H1 (cell line): ENCODE data around the gene B4GALT5. TPM values are rescaled to one million over a fixed set of nuclear protein-coding genes. Genes with fewer than 3 reads are reported as not detected.
"Not testable (repeated sequence)": the region's sequence is repeated elsewhere in the genome, so short reads cannot be mapped to it uniquely, and the experiment has no call there.

Experiments
- CTCF ChIA-PET: fragments of 300-600 bp; sonication (Branson Sonifier 250); formaldehyde crosslinking; loops from one replicate; lab custom pipeline; 2021; ENCODE audit not compliant: partially characterized antibody; lab: Charles Lee
- POLR2A ChIA-PET: fragments of 300-600 bp; sonication (Branson Sonifier 250); formaldehyde crosslinking; loops from one replicate; lab custom pipeline; 2021; ENCODE audit warnings: inconsistent platforms; ENCODE audit not compliant: partially characterized antibody; lab: Charles Lee
- DNase-seq, 2 experiments: peaks; one replicate each; pipeline versions ENCODE4 v3.0.0 to v3.0.0-alpha.2; 2010 to 2022; ENCODE audit warnings: low spot score in 2 of 2, low read depth in 1 of 2, mixed read lengths in 1 of 2
- FAIRE-seq: peaks from 2 replicates; lab custom pipeline; 2011; peaks lifted over from hg19 to GRCh38; lab: Jason Lieb, UNC
- H2AFZ ChIP-seq: 2 replicates; pipeline ENCODE4 v1.8.1; 2012; ENCODE audit warnings: low read length, inconsistent platforms
- H2AK5ac ChIP-seq: 2 replicates; pipeline ENCODE4 v1.6.1; 2013; ENCODE audit warnings: low read depth, low read length
- H2BK120ac ChIP-seq: replicated peaks from 2 replicates; pipeline ENCODE3; 2013; ENCODE audit warnings: low read depth, low read length, inconsistent platforms
- H2BK12ac ChIP-seq: 2 replicates; pipeline ENCODE4 v1.6.1; 2013; ENCODE audit warnings: low read depth, low read length
- H2BK15ac ChIP-seq: 2 replicates; pipeline ENCODE4 v1.6.1; 2013; ENCODE audit warnings: low read length
- H2BK20ac ChIP-seq: 2 replicates; pipeline ENCODE4 v1.6.1; 2013; ENCODE audit warnings: low read length
- H2BK5ac ChIP-seq: 2 replicates; pipeline ENCODE4 v1.6.1; 2013; ENCODE audit warnings: low read depth, low read length
- H3K14ac ChIP-seq: 2 replicates; pipeline ENCODE4 v1.6.1; 2013; ENCODE audit warnings: inconsistent platforms; ENCODE audit not compliant: insufficient read length
- H3K18ac ChIP-seq: 2 replicates; pipeline ENCODE4 v1.6.1; 2013; ENCODE audit warnings: low read length; ENCODE audit errors: extremely low read depth
- H3K23ac ChIP-seq: 2 replicates; pipeline ENCODE4 v1.6.1; 2013; ENCODE audit warnings: inconsistent platforms; ENCODE audit not compliant: insufficient read length
- H3K23me2 ChIP-seq: 2 replicates; pipeline ENCODE4 v1.6.1; 2013; ENCODE audit warnings: low read depth, low read length
- H3K27ac ChIP-seq: 2 replicates; pipeline ENCODE4 v1.6.1; 2011; ENCODE audit warnings: low read depth, low read length, inconsistent platforms
- H3K27me3 ChIP-seq, 4 experiments: replicated peaks in 1 of 4; 1 replicate in 1 of 4; 2 replicates in 3 of 4; pipeline versions ENCODE4 v1.6.1 to v1.8.1; 2011 to 2013; ENCODE audit warnings: low read length in 3 of 4, mild to moderate bottlenecking in 3 of 4, inconsistent platforms in 2 of 4, mixed read lengths in 2 of 4, moderate library complexity in 1 of 4; ENCODE audit not compliant: control insufficient read depth in 3 of 4, insufficient read depth in 3 of 4; ENCODE audit errors: extremely low read depth in 1 of 4
- H3K36me3 ChIP-seq, 4 experiments: 2 replicates each; pipeline versions ENCODE4 v1.6.1 to v1.8.1; 2011 to 2013; ENCODE audit warnings: mild to moderate bottlenecking in 4 of 4, low read length in 3 of 4, moderate library complexity in 2 of 4, control low read depth in 1 of 4, inconsistent platforms in 1 of 4; ENCODE audit not compliant: insufficient read depth in 4 of 4, control insufficient read depth in 2 of 4
- H3K4ac ChIP-seq: replicated peaks from 2 replicates; pipeline ENCODE3; 2013; ENCODE audit warnings: low read length, low read depth, mixed read lengths, inconsistent platforms; ENCODE audit not compliant: insufficient read length
- H3K4me1 ChIP-seq, 4 experiments: replicated peaks in 1 of 4; 1 replicate in 1 of 4; 2 replicates in 3 of 4; pipeline versions ENCODE4 v1.6.1 to v1.8.1; 2011 to 2013; ENCODE audit warnings: low read length in 3 of 4, inconsistent platforms in 2 of 4, mixed read lengths in 1 of 4; ENCODE audit not compliant: insufficient read depth in 4 of 4, control insufficient read depth in 3 of 4
- H3K4me2 ChIP-seq, 2 experiments: 2 replicates each; pipeline versions ENCODE4 v1.6.1 to v1.8.1; 2011 to 2013; ENCODE audit warnings: low read depth in 2 of 2, low read length in 2 of 2, control low read depth in 1 of 2, inconsistent platforms in 1 of 2, mild to moderate bottlenecking in 1 of 2; ENCODE audit not compliant: insufficient read depth in 1 of 2
- H3K4me3 ChIP-seq, 4 experiments: fragments of 200-600, 300-600 bp in 1 of 4; sonication (generic), shearing (Covaris generic), sonication (Bioruptor Twin) in 1 of 4; 2 replicates each; pipeline versions ENCODE4 v1.5.1 to v1.8.1; 2011 to 2016; ENCODE audit warnings: low read length in 4 of 4, low read depth in 3 of 4, control low read depth in 2 of 4, inconsistent platforms in 2 of 4, mild to moderate bottlenecking in 2 of 4, mixed read lengths in 1 of 4, moderate library complexity in 1 of 4; ENCODE audit not compliant: insufficient read depth in 2 of 4; ENCODE audit errors: extremely low read depth in 1 of 4
- H3K56ac ChIP-seq: replicated peaks from 2 replicates; pipeline ENCODE3; 2013; ENCODE audit warnings: low read depth, mild to moderate bottlenecking, mixed read lengths, low read length, inconsistent platforms; ENCODE audit not compliant: insufficient read length
- H3K79me1 ChIP-seq: 2 replicates; pipeline ENCODE4 v1.6.1; 2013; ENCODE audit warnings: low read depth, low read length, control low read depth
- H3K79me2 ChIP-seq, 2 experiments: 2 replicates each; pipeline versions ENCODE4 v1.6.1 to v1.8.1; 2012 to 2013; ENCODE audit warnings: low read length in 2 of 2, mild to moderate bottlenecking in 2 of 2, inconsistent platforms in 1 of 2; ENCODE audit not compliant: insufficient read depth in 2 of 2, control insufficient read depth in 1 of 2
- H3K9ac ChIP-seq, 4 experiments: replicated peaks in 1 of 4; 1 replicate in 1 of 4; 2 replicates in 3 of 4; pipeline versions ENCODE4 v1.6.1 to v1.8.1; 2011 to 2013; ENCODE audit warnings: low read depth in 3 of 4, low read length in 3 of 4, control low read depth in 2 of 4, mild to moderate bottlenecking in 2 of 4, moderate library complexity in 2 of 4, inconsistent platforms in 1 of 4; ENCODE audit errors: extremely low read depth in 1 of 4
- H3K9me3 ChIP-seq, 2 experiments: 2 replicates each; pipeline versions ENCODE4 v1.6.1 to v1.8.1; 2012 to 2013; ENCODE audit warnings: mild to moderate bottlenecking in 2 of 2, moderate library complexity in 2 of 2, control low read depth in 1 of 2, inconsistent platforms in 1 of 2, low read depth in 1 of 2, low read length in 1 of 2, mixed read lengths in 1 of 2; ENCODE audit not compliant: insufficient read depth in 2 of 2
- H4K20me1 ChIP-seq, 2 experiments: replicated peaks in 1 of 2; 2 replicates each; pipeline versions ENCODE3 to v1.8.1; 2011 to 2013; ENCODE audit warnings: inconsistent platforms in 2 of 2, low read length in 2 of 2, mild to moderate bottlenecking in 1 of 2; ENCODE audit not compliant: insufficient read depth in 2 of 2, control insufficient read depth in 1 of 2
- H4K5ac ChIP-seq: 2 replicates; pipeline ENCODE4 v1.6.1; 2013; ENCODE audit warnings: low read length, low read depth, mixed read lengths, inconsistent platforms; ENCODE audit not compliant: insufficient read length
- H4K8ac ChIP-seq: 2 replicates; pipeline ENCODE4 v1.8.0; 2013; ENCODE audit warnings: mild to moderate bottlenecking, moderate library complexity, low read length, inconsistent platforms; ENCODE audit not compliant: insufficient read depth; ENCODE audit errors: extremely low read depth
- H4K91ac ChIP-seq: replicated peaks from 2 replicates; pipeline ENCODE3; 2013; ENCODE audit warnings: low read length, mixed read lengths, inconsistent platforms; ENCODE audit not compliant: insufficient read length
- CHD2 ChIP-seq: IDR thresholded peaks from 2 replicates; pipeline ENCODE4 v1.6.1; 2012; ENCODE audit warnings: low read length, improper control_type of control experiment
- CTCF ChIP-seq, 3 experiments: IDR thresholded peaks; 1 replicate in 2 of 3; 2 replicates in 1 of 3; pipeline versions ENCODE4 v1.5.1 to v1.6.1; 2011; ENCODE audit warnings: low read length in 3 of 3, mild to moderate bottlenecking in 3 of 3, inconsistent platforms in 2 of 3, low read depth in 1 of 3, moderate library complexity in 1 of 3; ENCODE audit not compliant: insufficient read depth in 1 of 3; ENCODE audit errors: control extremely low read depth in 1 of 3
- MAFK ChIP-seq: IDR thresholded peaks from 2 replicates; pipeline ENCODE4 v1.6.1; 2012; ENCODE audit warnings: low read depth, mild to moderate bottlenecking, improper control_type of control experiment, low read length
- POLR2A ChIP-seq, 2 experiments: IDR thresholded peaks; 1 replicate in 1 of 2; 2 replicates in 1 of 2; pipeline ENCODE4 v1.6.1; 2011; ENCODE audit warnings: low read depth in 2 of 2, low read length in 2 of 2, mild to moderate bottlenecking in 2 of 2; ENCODE audit errors: control extremely low read depth in 1 of 2
- RAD21 ChIP-seq, 2 experiments: IDR thresholded peaks in 1 of 2; conservative IDR thresholded peaks in 1 of 2; 2 replicates each; pipeline ENCODE4 v1.6.1; 2011; ENCODE audit warnings: low read depth in 2 of 2, low read length in 2 of 2, improper control_type of control experiment in 1 of 2, inconsistent platforms in 1 of 2, mild to moderate bottlenecking in 1 of 2, moderate library complexity in 1 of 2
- RBBP5 ChIP-seq: IDR thresholded peaks from 2 replicates; pipeline ENCODE4 v1.7.1; 2012; ENCODE audit warnings: low read depth, mild to moderate bottlenecking, inconsistent platforms, low read length, moderate library complexity, borderline replicate concordance
- SIRT6 ChIP-seq: IDR thresholded peaks from one replicate; pipeline ENCODE4 v1.7.1; 2012; ENCODE audit warnings: low read length, inconsistent platforms
- SUZ12 ChIP-seq: fragments of 200-600 bp; sonication (generic); IDR thresholded peaks from 2 replicates; pipeline ENCODE4 v1.6.1; 2012; ENCODE audit warnings: mild to moderate bottlenecking, inconsistent platforms, low read length, moderate library complexity, mixed read lengths
- WGBS, 2 experiments: shearing (Covaris generic) in 1 of 2; methylation state at CpG; one replicate each; pipeline versions ENCODE4 v1.1.6 to v1.1.7; 2013 to 2015; ENCODE audit warnings: low lambda C conversion rate in 2 of 2, mixed read lengths in 2 of 2, inconsistent platforms in 1 of 2, low coverage in 1 of 2, missing lambda C conversion rate in 1 of 2; ENCODE audit not compliant: insufficient replicate concordance in 2 of 2, insufficient coverage in 1 of 2, insufficient read length in 1 of 2; ENCODE audit errors: extremely low coverage in 1 of 2, missing lambda C conversion rate in 1 of 2; 5-methylcytosine and 5-hydroxymethylcytosine counted together
- polyA plus RNA-seq, 7 experiments: library from polyadenylated mRNA; depleted of rRNA in 3 of 7; stranded (reverse) in 5 of 7; unstranded in 2 of 7; fragments of >200 nt in 5 of 7; fragments of 200-250 nt in 2 of 7; gene quantifications; 1 replicate in 5 of 7; 2 replicates in 1 of 7; 4 replicates in 1 of 7; pipeline versions ENCODE4 v1.2.1 to v1.2.3, GENCODE V29; 2011 to 2013; ENCODE audit warnings: missing spikeins in 2 of 7, mixed read lengths in 2 of 7
- total RNA-seq: library from RNA; stranded (reverse); fragmentation: NEBNext Ultra II Directional; extraction: Animal tissue kit (Norgen Biotek cat#: 25700); gene quantifications from 2 replicates; pipeline ENCODE4 v1.2.1, GENCODE V29; 2021

B4GALT5 gene
- total and polyA plus RNA-seq, 2 of the 8 experiments (the other 6 are each of a cell fraction or from before 2014, with no cell fraction given), result 46.5 to 75.4 TPM

- TF ChIP-seq CTCF (IDR thresholded peaks at IDR 0.05; ENCODE audit: control extremely low read depth in 1 of 3, insufficient read depth in 1 of 3, low read depth in 1 of 3, low read length in 3 of 3) (no peak), SUZ12 (no peak), CHD2 (no peak), RAD21 (IDR thresholded peaks at IDR 0.05 in 1 of 2, conservative IDR thresholded peaks at IDR 0.05 in 1 of 2; ENCODE audit: low read depth in 2 of 2, low read length in 2 of 2) (no peak), RBBP5 (no peak), MAFK (no peak), SIRT6 (no peak), POLR2A (IDR thresholded peaks at IDR 0.05; ENCODE audit: control extremely low read depth in 1 of 2, low read depth in 2 of 2, low read length in 2 of 2) (no peak)
- TF ChIP-seq, all 59 proteins: peak for 0
Observed at GRCh38 chr20:49724408-49725223, 10.9 kb upstream of the B4GALT5 start (continued).

GRCh38 chr20:49723758-49724157 is 10.1 kb upstream of the B4GALT5 start:
- H3K9ac ChIP-seq, H3K4me1 ChIP-seq, POLR2A ChIA-PET, FAIRE-seq, H3K23ac ChIP-seq, H3K79me2 ChIP-seq, H3K14ac ChIP-seq, H3K79me1 ChIP-seq, H4K5ac ChIP-seq, H3K18ac ChIP-seq, H3K27me3 ChIP-seq, CTCF ChIA-PET, H2AFZ ChIP-seq, H2BK15ac ChIP-seq, H3K4me3 ChIP-seq, H3K27ac ChIP-seq, H4K91ac ChIP-seq, DNase-seq, H3K36me3 ChIP-seq, H4K20me1 ChIP-seq, H2BK5ac ChIP-seq, H2BK120ac ChIP-seq, H3K4ac ChIP-seq, H4K8ac ChIP-seq, H2AK5ac ChIP-seq, H2BK20ac ChIP-seq, H3K23me2 ChIP-seq, H3K4me2 ChIP-seq, H2BK12ac ChIP-seq, H3K56ac ChIP-seq, H3K9me3 ChIP-seq: not testable (repeated sequence)
- WGBS, 2 experiments, result 95% methylated on average over 6 of the region's 6 CpGs; no CpG with 5 or more reads in 1 of the 2 experiments
